TTC549 (cell line): Measurements from ENCODE around the gene CACNB3.
"Not testable (repeated sequence)": the region's sequence is repeated elsewhere in the genome, so short reads cannot be mapped to it uniquely, and the experiment has no call there.

Experiments used
- FAIRE-seq: peaks from 2 replicates; lab custom pipeline; 2012; peaks lifted over from hg19 to GRCh38; lab: Jason Lieb, UNC

Gene CACNB3

GRCh38 chr12:48818831-48819590 lies 715 bp downstream of the CACNB3 start:
- FAIRE-seq = no peak

- no peak for FAIRE-seq
Measured at GRCh38 chr12:48819986-48820725, 1.9 kb downstream of the CACNB3 start.

- FAIRE-seq = no peak
Measured at GRCh38 chr12:48822139-48822538, 3.8 kb downstream of the CACNB3 start.

- FAIRE-seq = no peak
Measured at GRCh38 chr12:48822711-48823110, 4.4 kb downstream of the CACNB3 start.

- FAIRE-seq = no peak
Measured at GRCh38 chr12:48823281-48823680, 5.0 kb downstream of the CACNB3 start.

GRCh38 chr12:48824112-48824511 lies 5.8 kb downstream of the CACNB3 start:
- FAIRE-seq = no peak

- no peak for FAIRE-seq
Measured at GRCh38 chr12:48824905-48825304, 6.6 kb downstream of the CACNB3 start.

GRCh38 chr12:48826209-48826855 lies 8.0 kb downstream of the CACNB3 start:
- no peak for FAIRE-seq

- no peak for FAIRE-seq
Measured at GRCh38 chr12:48827026-48827425, 8.7 kb downstream of the CACNB3 start.

- no peak for FAIRE-seq
Measured at GRCh38 chr12:48827513-48828096, 9.3 kb downstream of the CACNB3 start.

GRCh38 chr12:48828293-48828692 lies 10.0 kb downstream of the CACNB3 start:
- FAIRE-seq = no peak

GRCh38 chr12:48828841-48829575 lies 10.7 kb downstream of the CACNB3 start:
- FAIRE-seq = no peak

GRCh38 chr12:48831257-48831656 lies 13.0 kb downstream of the CACNB3 start:
- FAIRE-seq = no peak

- FAIRE-seq = no peak
Measured at GRCh38 chr12:48832321-48833060, 14.2 kb downstream of the CACNB3 start.

GRCh38 chr12:48838048-48838447 lies 19.8 kb downstream of the CACNB3 start:
- no peak for FAIRE-seq

- FAIRE-seq = not testable (repeated sequence)
Measured at GRCh38 chr12:48842021-48842420, 23.7 kb downstream of the CACNB3 start.

GRCh38 chr12:48851883-48852733 lies 33.8 kb downstream of the CACNB3 start, which contains the start of gene DDX23:
Gene DDX23, minus strand, starts transcription at chr12:48852163. Its CDS starts 6,381 bp downstream, at chr12:48845782.
- FAIRE-seq = peak; percentile 78

- peak; percentile 80 for FAIRE-seq
Measured at GRCh38 chr12:48852734-48853688, 34.7 kb downstream of the CACNB3 start.

- FAIRE-seq = no peak
Measured at GRCh38 chr12:48854488-48854887, 36.2 kb downstream of the CACNB3 start.
